GM12878 (cell line): ENCODE results near the gene ICE1. TPM values are rescaled to one million over a fixed set of nuclear protein-coding genes. Genes with fewer than 3 reads are reported as not detected.

ENCODE experiments used
- DPF2 ChIP-seq: fragments of 450-650 bp; IDR thresholded peaks from 2 replicates; pipeline ENCODE4 v1.6.1; 2017; ENCODE audit warnings: mild to moderate bottlenecking
- FOXK2 ChIP-seq: fragments of 450-650 bp; IDR thresholded peaks from 2 replicates; pipeline ENCODE4 v1.6.1; 2017; ENCODE audit warnings: mild to moderate bottlenecking, moderate library complexity
- KLF5 ChIP-seq: fragments of 450-650 bp; IDR thresholded peaks from 2 replicates; pipeline ENCODE4 v1.6.1; 2014; ENCODE audit warnings: mild to moderate bottlenecking; ENCODE audit not compliant: partially characterized antibody
- MXI1 ChIP-seq: fragments of 150-350 bp; IDR thresholded peaks from 2 replicates; pipeline ENCODE4 v1.6.1; 2011; ENCODE audit warnings: low read depth, mild to moderate bottlenecking, inconsistent platforms, low read length, improper control_type of control experiment
- NFYA ChIP-seq: IDR thresholded peaks from 2 replicates; pipeline ENCODE4 v1.6.1; 2011; ENCODE audit warnings: low read depth, mild to moderate bottlenecking, low read length, improper control_type of control experiment, borderline replicate concordance
- NR2F1 ChIP-seq: fragments of 450-650 bp; conservative IDR thresholded peaks from 2 replicates; pipeline ENCODE4 v1.6.1; 2017; ENCODE audit warnings: mild to moderate bottlenecking
- PKNOX1 ChIP-seq: fragments of 450-650 bp; IDR thresholded peaks from 2 replicates; pipeline ENCODE4 v1.6.1; 2016; ENCODE audit warnings: mild to moderate bottlenecking
- POLR2A ChIP-seq: IDR thresholded peaks from 2 replicates; pipeline ENCODE4 v1.6.1; 2011; ENCODE audit warnings: low read depth, mild to moderate bottlenecking, low read length
- POU2F2 ChIP-seq: IDR thresholded peaks from 3 replicates; pipeline ENCODE4 v1.6.1; 2011; ENCODE audit warnings: low read depth, mild to moderate bottlenecking, low read length, borderline replicate concordance
- RELA ChIP-seq: fragments of 450-650 bp; IDR thresholded peaks from 2 replicates; pipeline ENCODE4 v1.8.0; 2014; ENCODE audit warnings: borderline replicate concordance; ENCODE audit not compliant: partially characterized antibody
- RELB ChIP-seq: fragments of 450-650 bp; IDR thresholded peaks from 2 replicates; pipeline ENCODE4 v1.6.1; 2017; ENCODE audit warnings: low read depth, mild to moderate bottlenecking, moderate library complexity
- TCF12 ChIP-seq: IDR thresholded peaks from 2 replicates; pipeline ENCODE4 v1.6.1; 2011; ENCODE audit warnings: low read depth, mild to moderate bottlenecking, low read length
- ZBTB4 ChIP-seq: fragments of 450-650 bp; formaldehyde crosslinking; IDR thresholded peaks from 2 replicates; pipeline ENCODE4 v1.4.0; 2022; ENCODE audit warnings: mild to moderate bottlenecking, moderate library complexity
- ZNF207 ChIP-seq: fragments of 450-650 bp; IDR thresholded peaks from 2 replicates; pipeline ENCODE4 v1.6.1; 2014; ENCODE audit warnings: antibody characterized with exemption, mild to moderate bottlenecking, borderline replicate concordance
- ZNF384 ChIP-seq: IDR thresholded peaks from 2 replicates; pipeline ENCODE4 v1.6.1; 2012; ENCODE audit warnings: low read depth, mild to moderate bottlenecking, low read length, improper control_type of control experiment, borderline replicate concordance
- polyA plus RNA-seq, 11 experiments: library from polyadenylated mRNA; depleted of rRNA in 4 of 11; unstranded in 6 of 11; stranded (reverse) in 5 of 11; fragments of >200 nt; fragmentation: Nextera tagmentation in 4 of 11; fragmentation: Illumina TruSeq in 1 of 11; extraction: Ambion mirVana in 4 of 11; extraction: Trizol in 1 of 11; gene quantifications; 1 replicate in 1 of 11; 2 replicates in 10 of 11; pipeline versions ENCODE4 v1.2.1 to v1.2.3, GENCODE V29; 2011 to 2016; ENCODE audit warnings: inconsistent platforms in 2 of 11, missing spikeins in 2 of 11, low read depth in 1 of 11
- total RNA-seq, 4 experiments: library from RNA; depleted of rRNA in 3 of 4; stranded (reverse); fragments of >200 nt in 3 of 4; fragmentation: Illumina TruSeq in 1 of 4; extraction: Trizol in 1 of 4; gene quantifications; 2 replicates each; pipeline versions ENCODE4 v1.2.1 to v1.2.3, GENCODE V29; 2013 to 2021
- TF ChIP-seq, protein P1 (sequence below): fragments of 450-650 bp; IDR thresholded peaks from 2 replicates; pipeline ENCODE4 v1.6.1; 2017; ENCODE audit warnings: antibody characterized with exemption, mild to moderate bottlenecking, moderate library complexity

Gene ICE1
- total and polyA plus RNA-seq, 10 of the 15 experiments (the other 5 are each of a cell fraction or from before 2014, with no cell fraction given), result 3.8 to 31.4 (median 18.9) TPM

GRCh38 chr5:5421149-5421960, 1.1 kb upstream of the ICE1 start (continued):
- TF ChIP-seq, protein P1, sequence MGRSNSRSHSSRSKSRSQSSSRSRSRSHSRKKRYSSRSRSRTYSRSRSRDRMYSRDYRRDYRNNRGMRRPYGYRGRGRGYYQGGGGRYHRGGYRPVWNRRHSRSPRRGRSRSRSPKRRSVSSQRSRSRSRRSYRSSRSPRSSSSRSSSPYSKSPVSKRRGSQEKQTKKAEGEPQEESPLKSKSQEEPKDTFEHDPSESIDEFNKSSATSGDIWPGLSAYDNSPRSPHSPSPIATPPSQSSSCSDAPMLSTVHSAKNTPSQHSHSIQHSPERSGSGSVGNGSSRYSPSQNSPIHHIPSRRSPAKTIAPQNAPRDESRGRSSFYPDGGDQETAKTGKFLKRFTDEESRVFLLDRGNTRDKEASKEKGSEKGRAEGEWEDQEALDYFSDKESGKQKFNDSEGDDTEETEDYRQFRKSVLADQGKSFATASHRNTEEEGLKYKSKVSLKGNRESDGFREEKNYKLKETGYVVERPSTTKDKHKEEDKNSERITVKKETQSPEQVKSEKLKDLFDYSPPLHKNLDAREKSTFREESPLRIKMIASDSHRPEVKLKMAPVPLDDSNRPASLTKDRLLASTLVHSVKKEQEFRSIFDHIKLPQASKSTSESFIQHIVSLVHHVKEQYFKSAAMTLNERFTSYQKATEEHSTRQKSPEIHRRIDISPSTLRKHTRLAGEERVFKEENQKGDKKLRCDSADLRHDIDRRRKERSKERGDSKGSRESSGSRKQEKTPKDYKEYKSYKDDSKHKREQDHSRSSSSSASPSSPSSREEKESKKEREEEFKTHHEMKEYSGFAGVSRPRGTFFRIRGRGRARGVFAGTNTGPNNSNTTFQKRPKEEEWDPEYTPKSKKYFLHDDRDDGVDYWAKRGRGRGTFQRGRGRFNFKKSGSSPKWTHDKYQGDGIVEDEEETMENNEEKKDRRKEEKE, result no peak
- TF ChIP-seq ZNF384 (no peak), POLR2A (no peak), NFYA (no peak), NR2F1 (no peak), PKNOX1 (no peak), RELB (no peak), TCF12 (peak; percentile 62; the same call in 1 of the 2 replicates), MXI1 (no peak), ZBTB4 (no peak), KLF5 (no peak), FOXK2 (no peak), DPF2 (no peak; the same call in 1 of the 2 replicates), RELA (no peak), POU2F2 (no peak), ZNF207 (no peak)
